DND-41 (cell line): ENCODE results near the gene NPNT.

Experiments used
- EZH2 ChIP-seq: IDR thresholded peaks from 3 replicates; pipeline ENCODE4 v1.6.1; 2012; ENCODE audit warnings: borderline replicate concordance, low read depth, mild to moderate bottlenecking, moderate library complexity, low read length, inconsistent platforms; ENCODE audit not compliant: severe bottlenecking
- TF ChIP-seq, protein P1 (sequence below): IDR thresholded peaks from 2 replicates; pipeline ENCODE4 v1.5.1; 2012; ENCODE audit warnings: borderline replicate concordance, low read length, moderate library complexity, mild to moderate bottlenecking; ENCODE audit not compliant: poor library complexity, severe bottlenecking; ENCODE audit errors: extremely low read depth

DNA sequence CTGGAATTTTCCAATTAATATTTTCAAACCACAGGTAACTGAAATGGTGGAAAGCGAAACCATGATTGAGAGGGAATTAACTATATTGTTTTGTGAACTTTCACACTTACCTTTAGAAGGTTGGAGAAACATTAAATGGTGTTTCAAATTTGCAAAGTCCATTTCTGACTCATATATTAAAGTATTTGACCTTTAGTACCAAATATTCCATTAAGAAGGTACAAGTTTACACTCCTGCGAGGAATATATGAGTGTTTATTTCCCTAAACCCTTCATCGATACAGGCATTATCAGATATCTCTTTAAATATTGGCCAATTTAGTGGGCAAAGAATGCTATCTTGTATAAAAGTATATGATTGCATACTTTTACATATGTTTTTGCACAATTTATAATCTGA lies 44.1 kb upstream of the NPNT start:
- TF ChIP-seq, protein P1, sequence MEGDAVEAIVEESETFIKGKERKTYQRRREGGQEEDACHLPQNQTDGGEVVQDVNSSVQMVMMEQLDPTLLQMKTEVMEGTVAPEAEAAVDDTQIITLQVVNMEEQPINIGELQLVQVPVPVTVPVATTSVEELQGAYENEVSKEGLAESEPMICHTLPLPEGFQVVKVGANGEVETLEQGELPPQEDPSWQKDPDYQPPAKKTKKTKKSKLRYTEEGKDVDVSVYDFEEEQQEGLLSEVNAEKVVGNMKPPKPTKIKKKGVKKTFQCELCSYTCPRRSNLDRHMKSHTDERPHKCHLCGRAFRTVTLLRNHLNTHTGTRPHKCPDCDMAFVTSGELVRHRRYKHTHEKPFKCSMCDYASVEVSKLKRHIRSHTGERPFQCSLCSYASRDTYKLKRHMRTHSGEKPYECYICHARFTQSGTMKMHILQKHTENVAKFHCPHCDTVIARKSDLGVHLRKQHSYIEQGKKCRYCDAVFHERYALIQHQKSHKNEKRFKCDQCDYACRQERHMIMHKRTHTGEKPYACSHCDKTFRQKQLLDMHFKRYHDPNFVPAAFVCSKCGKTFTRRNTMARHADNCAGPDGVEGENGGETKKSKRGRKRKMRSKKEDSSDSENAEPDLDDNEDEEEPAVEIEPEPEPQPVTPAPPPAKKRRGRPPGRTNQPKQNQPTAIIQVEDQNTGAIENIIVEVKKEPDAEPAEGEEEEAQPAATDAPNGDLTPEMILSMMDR = no peak
- no peak for TF ChIP-seq EZH2
